Measurements from ENCODE around the gene MALT1.

MALT1 gene

DNA sequence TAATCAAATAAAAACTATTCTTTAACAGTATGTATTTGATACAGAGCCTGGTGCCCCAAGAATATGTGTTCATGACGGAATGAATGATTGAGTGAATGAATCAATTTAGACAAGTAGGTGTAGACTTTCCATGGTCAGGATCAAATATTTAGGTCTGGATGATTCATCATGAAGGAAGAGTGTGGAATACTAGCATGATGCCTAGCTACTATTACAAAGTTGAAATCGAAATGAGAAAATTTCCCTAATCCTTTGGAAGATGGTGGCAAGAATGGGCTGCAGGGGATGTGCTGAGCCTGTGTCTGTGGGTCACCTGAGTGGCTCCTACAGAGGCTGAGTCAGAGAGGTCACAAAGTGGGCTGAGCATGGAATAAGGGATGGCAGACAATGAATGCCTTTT, 3.1 kb upstream of the MALT1 start:
- no peak overlapping the region for H3K27ac ChIP-seq (ENCODE audit: low read depth, low read length)
- H3K27me3 ChIP-seq (ENCODE audit: control insufficient read depth in 5 of 5, insufficient read depth in 4 of 5, low read length in 5 of 5) = no peaks in the 10 kb centered on the region

DNA sequence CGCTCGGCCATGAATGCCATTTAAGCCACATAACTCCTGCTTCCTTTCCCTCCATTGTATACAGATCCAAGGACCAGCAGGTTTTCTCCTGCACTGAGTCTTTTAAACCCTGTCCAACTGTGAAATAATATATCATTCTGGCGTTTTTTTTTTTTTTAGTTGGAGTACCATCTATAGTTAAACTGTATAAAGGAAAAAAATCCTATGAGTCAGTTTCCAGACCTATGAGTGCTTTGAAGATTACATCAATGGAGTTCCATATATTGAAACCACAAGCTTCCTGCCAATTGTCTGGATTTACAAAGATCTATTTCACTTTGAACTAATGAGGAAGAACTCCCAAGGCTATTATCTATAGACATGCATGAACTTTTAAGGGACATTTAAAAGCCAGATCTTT, 2.4 kb upstream of the MALT1 start:
- H3K4me3 ChIP-seq (ENCODE audit: low read depth in 1 of 5, low read length in 5 of 5) = no peak overlapping the region
- H3K4me1 ChIP-seq (ENCODE audit: control insufficient read depth in 5 of 5, insufficient read depth in 5 of 5, low read length in 5 of 5) = peaks cover 5 to 18% (median 14%) of the 10 kb centered on the region in 5 donors
- no peaks in the 10 kb centered on the region for H3K36me3 ChIP-seq (ENCODE audit: control insufficient read depth in 5 of 5, insufficient read depth in 5 of 5, low read length in 5 of 5)
- H3K9me3 ChIP-seq (ENCODE audit: control insufficient read depth in 5 of 5, low read length in 5 of 5) = no peaks in the 10 kb centered on the region
- no peak overlapping the region for H3K9ac ChIP-seq (ENCODE audit: low read length in 5 of 5)
- no peak overlapping the region for H3K27ac ChIP-seq (ENCODE audit: low read depth, low read length)
- H3K27me3 ChIP-seq (ENCODE audit: control insufficient read depth in 5 of 5, insufficient read depth in 4 of 5, low read length in 5 of 5) = no peaks in the 10 kb centered on the region

More for the DNA sequence above, 3.1 kb upstream of the MALT1 start:
- H3K36me3 ChIP-seq (ENCODE audit: control insufficient read depth in 5 of 5, insufficient read depth in 5 of 5, low read length in 5 of 5) = no peaks in the 10 kb centered on the region
- H3K4me1 ChIP-seq (ENCODE audit: control insufficient read depth in 5 of 5, insufficient read depth in 5 of 5, low read length in 5 of 5) = peaks cover 5 to 18% (median 14%) of the 10 kb centered on the region in 5 donors
- H3K4me3 ChIP-seq (ENCODE audit: low read depth in 1 of 5, low read length in 5 of 5) = no peak overlapping the region
- H3K9me3 ChIP-seq (ENCODE audit: control insufficient read depth in 5 of 5, low read length in 5 of 5) = no peaks in the 10 kb centered on the region
- no peak overlapping the region for H3K9ac ChIP-seq (ENCODE audit: low read length in 5 of 5)

GRCh38 chr18:58669731-58670378, 1.4 kb upstream of the MALT1 start:
- Histone ChIP-seq H3K9ac (ENCODE audit: low read length in 5 of 5) (no peak overlapping the region), H3K27me3 (ENCODE audit: control insufficient read depth in 5 of 5, insufficient read depth in 4 of 5, low read length in 5 of 5) (no peaks in the 10 kb centered on the region), H3K27ac (ENCODE audit: low read depth, low read length) (no peak overlapping the region), H3K9me3 (ENCODE audit: control insufficient read depth in 5 of 5, low read length in 5 of 5) (no peaks in the 10 kb centered on the region), H3K4me1 (ENCODE audit: control insufficient read depth in 5 of 5, insufficient read depth in 5 of 5, low read length in 5 of 5) (peaks cover 5 to 18% (median 14%) of the 10 kb centered on the region in 5 donors), H3K36me3 (ENCODE audit: control insufficient read depth in 5 of 5, insufficient read depth in 5 of 5, low read length in 5 of 5) (no peaks in the 10 kb centered on the region), H3K4me3 (ENCODE audit: low read depth in 1 of 5, low read length in 5 of 5) (no peak overlapping the region)

DNA sequence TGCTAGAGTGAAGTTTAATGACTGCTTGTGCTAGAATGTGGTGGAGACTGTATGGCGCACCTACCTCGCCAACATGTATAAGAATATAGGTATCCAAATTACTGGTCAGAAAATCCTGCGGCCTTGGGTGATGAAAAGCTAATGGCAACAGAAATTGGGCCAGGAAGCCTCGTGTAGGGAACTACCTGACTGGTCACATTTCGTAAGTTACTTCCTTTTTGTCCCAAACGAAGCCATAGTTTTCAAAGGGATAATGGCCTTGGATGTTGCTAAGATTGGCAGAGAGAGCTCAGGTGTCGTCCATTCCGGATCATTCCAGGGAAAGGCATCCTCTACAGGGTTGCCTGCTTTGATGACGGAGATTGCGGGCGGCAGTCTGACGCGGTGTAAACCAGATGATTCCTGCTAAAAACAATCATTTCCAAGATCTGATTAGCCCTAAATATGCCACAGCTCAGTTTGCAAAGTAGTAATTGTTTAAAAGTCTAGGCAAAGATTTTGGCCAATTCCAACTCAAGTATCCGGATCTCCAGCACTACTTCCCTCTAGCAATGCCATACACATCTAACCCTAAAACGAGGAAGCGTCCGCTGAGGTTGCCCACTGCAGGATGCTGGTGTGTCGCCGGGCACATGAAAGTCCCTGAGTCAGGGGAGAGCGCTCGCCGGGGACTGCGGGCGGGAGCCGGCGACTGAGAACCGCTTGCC, 708 bp upstream of the MALT1 start:
- no peaks in the 10 kb centered on the region for H3K27me3 ChIP-seq (ENCODE audit: control insufficient read depth in 5 of 5, insufficient read depth in 4 of 5, low read length in 5 of 5)

DNA sequence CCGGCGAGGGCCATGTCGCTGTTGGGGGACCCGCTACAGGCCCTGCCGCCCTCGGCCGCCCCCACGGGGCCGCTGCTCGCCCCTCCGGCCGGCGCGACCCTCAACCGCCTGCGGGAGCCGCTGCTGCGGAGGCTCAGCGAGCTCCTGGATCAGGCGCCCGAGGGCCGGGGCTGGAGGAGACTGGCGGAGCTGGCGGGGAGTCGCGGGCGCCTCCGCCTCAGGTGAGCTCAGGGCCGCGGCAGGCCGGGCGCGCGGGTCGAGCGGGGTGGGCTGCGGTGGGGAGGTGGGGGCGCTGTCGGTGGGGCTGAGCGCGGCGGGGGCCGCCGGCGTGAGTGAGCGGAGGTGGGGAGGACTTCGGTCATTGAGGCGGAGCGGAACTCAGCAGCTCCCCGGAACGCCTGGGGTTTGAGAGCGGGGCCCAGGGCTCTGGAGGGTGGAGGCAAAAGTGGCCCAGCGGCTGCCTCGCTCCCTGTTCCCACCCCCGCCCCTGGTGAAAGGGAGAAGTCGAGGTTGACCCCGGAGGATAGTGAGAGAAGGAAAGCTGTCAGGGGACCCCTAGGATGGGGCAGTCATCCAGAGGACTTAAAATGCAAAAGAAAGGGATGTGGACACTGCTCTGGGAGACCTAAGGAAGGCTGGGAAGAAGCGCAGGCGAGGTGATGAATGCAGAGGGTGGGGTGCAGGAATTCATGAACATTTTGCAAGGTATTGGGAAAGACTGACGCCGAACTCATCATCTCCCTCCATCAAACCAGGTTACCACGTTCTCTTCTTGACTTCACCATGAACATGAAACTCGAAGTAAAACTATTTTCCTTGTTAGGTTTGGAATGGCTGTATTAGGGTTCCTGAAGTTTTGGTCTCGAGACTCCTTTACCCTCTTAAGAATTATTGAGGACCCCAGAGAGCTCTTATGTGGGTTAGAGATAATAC, 633 bp downstream of the MALT1 start:
- peak overlapping the region; percentile 74 for H3K27ac ChIP-seq (ENCODE audit: low read depth, low read length)
- H3K9me3 ChIP-seq (ENCODE audit: control insufficient read depth in 5 of 5, low read length in 5 of 5) = no peaks in the 10 kb centered on the region
- H3K27me3 ChIP-seq (ENCODE audit: control insufficient read depth in 5 of 5, insufficient read depth in 4 of 5, low read length in 5 of 5) = no peaks in the 10 kb centered on the region
- H3K4me1 ChIP-seq (ENCODE audit: control insufficient read depth in 5 of 5, insufficient read depth in 5 of 5, low read length in 5 of 5) = peaks cover 5 to 18% (median 14%) of the 10 kb centered on the region in 5 donors
- H3K36me3 ChIP-seq (ENCODE audit: control insufficient read depth in 5 of 5, insufficient read depth in 5 of 5, low read length in 5 of 5) = no peaks in the 10 kb centered on the region
- H3K9ac ChIP-seq (ENCODE audit: low read length in 5 of 5) = peak overlapping the region; percentile 56 to 89 (median 84)
- peak overlapping the region; percentile 72 to 83 (median 79) for H3K4me3 ChIP-seq (ENCODE audit: low read depth in 1 of 5, low read length in 5 of 5)

More for the DNA sequence above, 708 bp upstream of the MALT1 start:
- Histone ChIP-seq H3K36me3 (ENCODE audit: control insufficient read depth in 5 of 5, insufficient read depth in 5 of 5, low read length in 5 of 5) (no peaks in the 10 kb centered on the region), H3K4me3 (ENCODE audit: low read depth in 1 of 5, low read length in 5 of 5) (peak overlapping the region; percentile 70 to 81 (median 78)), H3K9me3 (ENCODE audit: control insufficient read depth in 5 of 5, low read length in 5 of 5) (no peaks in the 10 kb centered on the region), H3K9ac (ENCODE audit: low read length in 5 of 5) (peak overlapping the region in 4 of 5 donors; percentile 12 to 82 (median 62)), H3K4me1 (ENCODE audit: control insufficient read depth in 5 of 5, insufficient read depth in 5 of 5, low read length in 5 of 5) (peaks cover 5 to 18% (median 14%) of the 10 kb centered on the region in 5 donors), H3K27ac (ENCODE audit: low read depth, low read length) (peak overlapping the region; percentile 40)

GRCh38 chr18:58674159-58674558, 2.9 kb downstream of the MALT1 start:
- no peaks in the 10 kb centered on the region for H3K27me3 ChIP-seq (ENCODE audit: control insufficient read depth in 5 of 5, insufficient read depth in 4 of 5, low read length in 5 of 5)
- H3K4me1 ChIP-seq (ENCODE audit: control insufficient read depth in 5 of 5, insufficient read depth in 5 of 5, low read length in 5 of 5) = peaks cover 5 to 18% (median 14%) of the 10 kb centered on the region in 5 donors
- no peak overlapping the region for H3K9ac ChIP-seq (ENCODE audit: low read length in 5 of 5)
- no peak overlapping the region for H3K4me3 ChIP-seq (ENCODE audit: low read depth in 1 of 5, low read length in 5 of 5)
- no peaks in the 10 kb centered on the region for H3K36me3 ChIP-seq (ENCODE audit: control insufficient read depth in 5 of 5, insufficient read depth in 5 of 5, low read length in 5 of 5)
- H3K9me3 ChIP-seq (ENCODE audit: control insufficient read depth in 5 of 5, low read length in 5 of 5) = no peaks in the 10 kb centered on the region
- H3K27ac ChIP-seq (ENCODE audit: low read depth, low read length) = no peak overlapping the region

DNA sequence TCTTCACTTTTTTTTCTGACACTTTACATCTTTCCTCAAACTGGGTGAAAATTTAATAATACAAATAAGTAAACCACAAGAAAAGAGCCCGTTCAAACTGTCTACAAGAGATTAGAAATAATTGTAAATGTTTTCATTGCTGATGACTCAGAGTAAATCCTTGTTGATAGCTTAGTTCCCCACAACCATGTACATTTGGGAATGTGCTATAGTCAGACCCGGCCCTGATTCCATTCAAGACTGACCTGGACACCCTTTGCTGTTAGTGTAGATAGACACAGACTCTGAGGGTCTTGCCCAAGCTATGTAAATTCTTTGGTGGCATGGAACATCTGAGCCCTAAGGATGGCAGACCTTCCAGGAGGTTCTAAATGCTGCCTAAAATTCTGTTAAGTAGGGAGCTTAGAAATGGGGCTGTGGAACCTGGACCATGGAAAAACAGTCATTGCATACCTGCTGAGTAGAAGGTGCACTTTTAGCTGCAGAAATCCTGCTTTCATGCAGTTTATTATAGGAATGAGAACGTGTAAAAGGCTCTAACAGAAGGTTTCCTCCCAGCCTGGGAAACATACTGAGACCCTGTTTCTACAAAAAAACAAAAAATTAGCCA, 3.7 kb downstream of the MALT1 start:
- Histone ChIP-seq H3K9ac (ENCODE audit: low read length in 5 of 5) (no peak overlapping the region), H3K4me1 (ENCODE audit: control insufficient read depth in 5 of 5, insufficient read depth in 5 of 5, low read length in 5 of 5) (peaks cover 5 to 18% (median 14%) of the 10 kb centered on the region in 5 donors), H3K9me3 (ENCODE audit: control insufficient read depth in 5 of 5, low read length in 5 of 5) (no peaks in the 10 kb centered on the region), H3K27me3 (ENCODE audit: control insufficient read depth in 5 of 5, insufficient read depth in 4 of 5, low read length in 5 of 5) (no peaks in the 10 kb centered on the region), H3K4me3 (ENCODE audit: low read depth in 1 of 5, low read length in 5 of 5) (no peak overlapping the region), H3K36me3 (ENCODE audit: control insufficient read depth in 5 of 5, insufficient read depth in 5 of 5, low read length in 5 of 5) (no peaks in the 10 kb centered on the region), H3K27ac (ENCODE audit: low read depth, low read length) (no peak overlapping the region)

GRCh38 chr18:58676270-58676669, 5.0 kb downstream of the MALT1 start:
- peaks cover 3 to 10% (median 6%) of the 10 kb centered on the region in 5 donors for H3K4me1 ChIP-seq (ENCODE audit: control insufficient read depth in 5 of 5, insufficient read depth in 5 of 5, low read length in 5 of 5)

GRCh38 chr18:58682429-58683069, 11.3 kb downstream of the MALT1 start:
- no peak overlapping the region for H3K9ac ChIP-seq (ENCODE audit: low read length in 5 of 5)
- H3K4me3 ChIP-seq (ENCODE audit: low read depth in 1 of 5, low read length in 5 of 5) = peak overlapping the region in 1 of 5 donors; percentile 2
- no peaks in the 10 kb centered on the region for H3K9me3 ChIP-seq (ENCODE audit: control insufficient read depth in 5 of 5, low read length in 5 of 5)
- H3K36me3 ChIP-seq (ENCODE audit: control insufficient read depth in 5 of 5, insufficient read depth in 5 of 5, low read length in 5 of 5) = peaks cover 5 to 15% (median 9%) of the 10 kb centered on the region in 5 donors
- H3K27me3 ChIP-seq (ENCODE audit: control insufficient read depth in 5 of 5, insufficient read depth in 4 of 5, low read length in 5 of 5) = no peaks in the 10 kb centered on the region
- peak overlapping the region; percentile 74 for H3K27ac ChIP-seq (ENCODE audit: low read depth, low read length)
- peaks cover 2 to 14% (median 8%) of the 10 kb centered on the region in 5 donors for H3K4me1 ChIP-seq (ENCODE audit: control insufficient read depth in 5 of 5, insufficient read depth in 5 of 5, low read length in 5 of 5)

More at GRCh38 chr18:58676270-58676669, 5.0 kb downstream of the MALT1 start:
- H3K27ac ChIP-seq (ENCODE audit: low read depth, low read length) = no peak overlapping the region
- no peaks in the 10 kb centered on the region for H3K27me3 ChIP-seq (ENCODE audit: control insufficient read depth in 5 of 5, insufficient read depth in 4 of 5, low read length in 5 of 5)
- H3K9ac ChIP-seq (ENCODE audit: low read length in 5 of 5) = no peak overlapping the region
- H3K9me3 ChIP-seq (ENCODE audit: control insufficient read depth in 5 of 5, low read length in 5 of 5) = no peaks in the 10 kb centered on the region
- no peak overlapping the region for H3K4me3 ChIP-seq (ENCODE audit: low read depth in 1 of 5, low read length in 5 of 5)
- peaks cover 0 to 4% (median 0%) of the 10 kb centered on the region in 5 donors for H3K36me3 ChIP-seq (ENCODE audit: control insufficient read depth in 5 of 5, insufficient read depth in 5 of 5, low read length in 5 of 5)

Data from subcutaneous abdominal adipose tissue (tissue), 5 donors.